Smooth muscle cell (in vitro differentiated cells): ENCODE measurements around the gene DIP2B. TPM values are rescaled to one million over a fixed set of nuclear protein-coding genes. Genes with fewer than 3 reads are reported as not detected.

Source experiments
- DNase-seq: peaks from one replicate; lab custom pipeline; 2025; ENCODE audit not compliant: unreplicated experiment; lab: John Stamatoyannopoulos, UW
- H2AFZ ChIP-seq: fragments of 200-600 bp; sonication (generic); 2 replicates; pipeline ENCODE4 v1.6.0; 2016; ENCODE audit warnings: antibody characterized with exemption, low read depth, mild to moderate bottlenecking
- H3F3A ChIP-seq: fragments of 200-600 bp; sonication (generic); 2 replicates; pipeline ENCODE4 v1.6.0; 2017; ENCODE audit warnings: antibody characterized with exemption, low read depth
- H3K27ac ChIP-seq: fragments of 200-600 bp; sonication (generic); 2 replicates; pipeline ENCODE4 v1.5.1; 2016; ENCODE audit warnings: low read depth, mild to moderate bottlenecking
- H3K27me3 ChIP-seq: fragments of 200-600 bp; sonication (generic); 2 replicates; pipeline ENCODE4 v1.6.1; 2016; ENCODE audit warnings: low read depth, mild to moderate bottlenecking
- H3K36me3 ChIP-seq: fragments of 200-600 bp; sonication (generic); 2 replicates; pipeline ENCODE4 v1.5.1; 2016; ENCODE audit warnings: low read depth
- H3K4me1 ChIP-seq: fragments of 200-600 bp; sonication (generic); 2 replicates; pipeline ENCODE4 v1.5.1; 2016; ENCODE audit warnings: low read depth
- H3K4me2 ChIP-seq: fragments of 200-600 bp; sonication (generic); 2 replicates; pipeline ENCODE4 v1.6.0; 2016; ENCODE audit warnings: mild to moderate bottlenecking
- H3K4me3 ChIP-seq: fragments of 200-600 bp; sonication (generic); 2 replicates; pipeline ENCODE4 v1.5.1; 2016; ENCODE audit warnings: mild to moderate bottlenecking
- H3K79me2 ChIP-seq: fragments of 200-600 bp; sonication (generic); 2 replicates; pipeline ENCODE4 v1.6.0; 2016; ENCODE audit warnings: low read depth, mild to moderate bottlenecking
- H3K9ac ChIP-seq: fragments of 200-600 bp; sonication (generic); 2 replicates; pipeline ENCODE4 v1.6.0; 2016; ENCODE audit warnings: low read depth
- H3K9me3 ChIP-seq: fragments of 200-600 bp; sonication (generic); replicated peaks from 2 replicates; pipeline ENCODE4 v1.5.1; 2016; ENCODE audit warnings: low read depth
- H4K20me1 ChIP-seq: fragments of 200-600 bp; sonication (generic); 2 replicates; pipeline ENCODE4 v1.6.0; 2016; ENCODE audit warnings: low read depth
- CTCF ChIP-seq: fragments of 200-600 bp; sonication (generic); IDR thresholded peaks from 2 replicates; pipeline ENCODE4 v1.5.1; 2017; ENCODE audit warnings: borderline replicate concordance, mild to moderate bottlenecking, antibody characterized with exemption; ENCODE audit not compliant: insufficient read depth, poor library complexity, severe bottlenecking
- WGBS: methylation state at CpG from one replicate; pipeline ENCODE4 v1.1.7; 2016; ENCODE audit warnings: low lambda C conversion rate; 5-methylcytosine and 5-hydroxymethylcytosine counted together
- polyA plus RNA-seq: library from polyadenylated mRNA; unstranded; fragments of >200 nt; fragmentation: Nextera tagmentation; extraction: Ambion mirVana; gene quantifications from 2 replicates; pipeline ENCODE4 v1.2.1, GENCODE V29; 2016
- total RNA-seq: library from RNA; depleted of rRNA; stranded (reverse); fragments of >200 nt; gene quantifications from 2 replicates; pipeline ENCODE4 v1.2.3, GENCODE V29; 2014

The DIP2B gene
- total and polyA plus RNA-seq, 2 experiments from 2014 or later = 5.8 to 35.2 TPM

- no peaks in the 10 kb centered on the region for H4K20me1 ChIP-seq
- no peak overlapping the region for H3K4me3 ChIP-seq
- no peaks in the 10 kb centered on the region for H3K27me3 ChIP-seq
- no peaks in the 10 kb centered on the region for H3K4me1 ChIP-seq
- DNase-seq = no peak
- no peak overlapping the region for H3K4me2 ChIP-seq
- no peaks in the 10 kb centered on the region for H3F3A ChIP-seq
- TF ChIP-seq CTCF = no peak
- H3K79me2 ChIP-seq = no peaks in the 10 kb centered on the region
- H2AFZ ChIP-seq = no peak overlapping the region
- WGBS = 88% methylated on average over 5 of the region's 5 CpGs
- peaks cover 4% of the 10 kb centered on the region for H3K36me3 ChIP-seq
- no peak overlapping the region for H3K9ac ChIP-seq
- H3K27ac ChIP-seq = no peak overlapping the region
- H3K9me3 ChIP-seq = no peaks in the 10 kb centered on the region
Observed at GRCh38 chr12:50720501-50720900, 215.7 kb downstream of the DIP2B start.

GRCh38 chr12:50723865-50724264 is 219.1 kb downstream of the DIP2B start:
- TF ChIP-seq CTCF = no peak

GRCh38 chr12:50725011-50725942 is 220.5 kb downstream of the DIP2B start:
- no peak overlapping the region for H3K27ac ChIP-seq
- H3K4me1 ChIP-seq = no peaks in the 10 kb centered on the region
- H3K9ac ChIP-seq = no peak overlapping the region
- 91% methylated on average over 5 of the region's 5 CpGs for WGBS
- H3K4me2 ChIP-seq = no peak overlapping the region
- H2AFZ ChIP-seq = no peak overlapping the region
- H3K36me3 ChIP-seq = no peaks in the 10 kb centered on the region
- no peaks in the 10 kb centered on the region for H4K20me1 ChIP-seq
- no peak for DNase-seq
- TF ChIP-seq CTCF = no peak
- no peaks in the 10 kb centered on the region for H3K9me3 ChIP-seq
- no peak overlapping the region for H3K4me3 ChIP-seq
- no peaks in the 10 kb centered on the region for H3K79me2 ChIP-seq
- H3F3A ChIP-seq = no peaks in the 10 kb centered on the region
- no peaks in the 10 kb centered on the region for H3K27me3 ChIP-seq

More at GRCh38 chr12:50723865-50724264, 219.1 kb downstream of the DIP2B start:
- Histone ChIP-seq H4K20me1 (no peaks in the 10 kb centered on the region), H3F3A (no peaks in the 10 kb centered on the region), H3K79me2 (no peaks in the 10 kb centered on the region), H3K4me2 (no peak overlapping the region), H2AFZ (no peak overlapping the region), H3K27me3 (no peaks in the 10 kb centered on the region), H3K9me3 (no peaks in the 10 kb centered on the region), H3K4me1 (no peaks in the 10 kb centered on the region), H3K4me3 (no peak overlapping the region), H3K36me3 (no peaks in the 10 kb centered on the region), H3K9ac (no peak overlapping the region), H3K27ac (no peak overlapping the region)
- DNase-seq = no peak
- WGBS = 71% methylated on average over 1 of the region's 1 CpG

GRCh38 chr12:50727466-50727865 is 222.7 kb downstream of the DIP2B start:
- Histone ChIP-seq H3K9ac (no peak overlapping the region), H3K4me2 (no peak overlapping the region)
- DNase-seq = no peak

More at GRCh38 chr12:50727466-50727865, 222.7 kb downstream of the DIP2B start:
- Histone ChIP-seq H3K27ac (no peak overlapping the region), H2AFZ (no peak overlapping the region), H3F3A (no peaks in the 10 kb centered on the region), H4K20me1 (no peaks in the 10 kb centered on the region), H3K79me2 (no peaks in the 10 kb centered on the region), H3K36me3 (no peaks in the 10 kb centered on the region), H3K27me3 (no peaks in the 10 kb centered on the region), H3K9me3 (no peaks in the 10 kb centered on the region), H3K4me3 (no peak overlapping the region), H3K4me1 (no peaks in the 10 kb centered on the region)
- no peak for TF ChIP-seq CTCF
- 88% methylated on average over 2 of the region's 2 CpGs for WGBS
